ENCODE data around the gene IFNL3. TPM values are rescaled to one million over a fixed set of nuclear protein-coding genes. Genes with fewer than 3 reads are reported as not detected.

Gene IFNL3
- total and polyA plus RNA-seq, 2 donors (not counting 1 experiment from before 2014, with no cell fraction given), result not detected

GRCh38 chr19:39257227-39257626, 12.4 kb upstream of the IFNL3 start:
- Histone ChIP-seq H3K36me3 (ENCODE audit: control insufficient read depth, insufficient read depth, low read length) (no peaks in the 10 kb centered on the region), H3K4me2 (ENCODE audit: extremely low read depth, insufficient read depth, low read length) (no peak overlapping the region), H4K20me1 (ENCODE audit: control insufficient read depth, extremely low read depth, insufficient read depth, low read length) (no peaks in the 10 kb centered on the region), H3K4me3 (replicated peaks in 1 of 4; ENCODE audit: control extremely low read depth in 1 of 4, insufficient read depth in 1 of 4, low read depth in 3 of 4, low read length in 4 of 4) (no peak overlapping the region), H3K9me3 (ENCODE audit: control insufficient read depth, insufficient read depth, low read depth, low read length) (no peaks in the 10 kb centered on the region), H3K4me1 (ENCODE audit: control insufficient read depth, extremely low read depth, insufficient read depth, low read length) (no peaks in the 10 kb centered on the region), H3K9ac (ENCODE audit: insufficient read depth, low read length) (no peak overlapping the region), H3K27me3 (ENCODE audit: control insufficient read depth, insufficient read depth, low read length) (peaks cover 8% of the 10 kb centered on the region), H3K79me2 (ENCODE audit: control insufficient read depth, insufficient read depth, low read length) (no peaks in the 10 kb centered on the region), H3K27ac (ENCODE audit: insufficient read depth, low read length) (no peak overlapping the region), H2AFZ (ENCODE audit: low read length) (no peak overlapping the region)
- TF ChIP-seq CTCF (conservative IDR thresholded peaks at IDR 0.05 in 1 of 2, IDR thresholded peaks at IDR 0.05 in 1 of 2; ENCODE audit: low read depth in 1 of 2, low read length in 2 of 2), result no peak
- TF ChIP-seq EZH2 (IDR thresholded peaks at IDR 0.05; ENCODE audit: low read length, missing control alignments), result no peak
- DNase-seq (ENCODE audit: low read depth in 2 of 2), result no peak

GRCh38 chr19:39254531-39255345, 9.9 kb upstream of the IFNL3 start:
- H3K9me3 ChIP-seq (ENCODE audit: control insufficient read depth, insufficient read depth, low read depth, low read length), result no peaks in the 10 kb centered on the region
- H3K27ac ChIP-seq (ENCODE audit: insufficient read depth, low read length), result no peak overlapping the region
- H4K20me1 ChIP-seq (ENCODE audit: control insufficient read depth, extremely low read depth, insufficient read depth, low read length), result no peaks in the 10 kb centered on the region
- H2AFZ ChIP-seq (ENCODE audit: low read length), result no peak overlapping the region
- no peaks in the 10 kb centered on the region for H3K79me2 ChIP-seq (ENCODE audit: control insufficient read depth, insufficient read depth, low read length)
- H3K27me3 ChIP-seq (ENCODE audit: control insufficient read depth, insufficient read depth, low read length), result peaks cover 7% of the 10 kb centered on the region
- no peaks in the 10 kb centered on the region for H3K4me1 ChIP-seq (ENCODE audit: control insufficient read depth, extremely low read depth, insufficient read depth, low read length)
- DNase-seq (ENCODE audit: low read depth in 2 of 2), result no peak
- H3K4me3 ChIP-seq (replicated peaks in 1 of 4; ENCODE audit: control extremely low read depth in 1 of 4, insufficient read depth in 1 of 4, low read depth in 3 of 4, low read length in 4 of 4), result no peak overlapping the region
- TF ChIP-seq EZH2 (IDR thresholded peaks at IDR 0.05; ENCODE audit: low read length, missing control alignments), result no peak
- no peak for TF ChIP-seq CTCF (conservative IDR thresholded peaks at IDR 0.05 in 1 of 2, IDR thresholded peaks at IDR 0.05 in 1 of 2; ENCODE audit: low read depth in 1 of 2, low read length in 2 of 2)
- no peak overlapping the region for H3K4me2 ChIP-seq (ENCODE audit: extremely low read depth, insufficient read depth, low read length)
- H3K36me3 ChIP-seq (ENCODE audit: control insufficient read depth, insufficient read depth, low read length), result no peaks in the 10 kb centered on the region
- H3K9ac ChIP-seq (ENCODE audit: insufficient read depth, low read length), result no peak overlapping the region

GRCh38 chr19:39253374-39254149, 8.8 kb upstream of the IFNL3 start:
- Histone ChIP-seq H3K27me3 (ENCODE audit: control insufficient read depth, insufficient read depth, low read length) (peaks cover 18% of the 10 kb centered on the region), H2AFZ (ENCODE audit: low read length) (no peak overlapping the region), H3K36me3 (ENCODE audit: control insufficient read depth, insufficient read depth, low read length) (no peaks in the 10 kb centered on the region), H3K9me3 (ENCODE audit: control insufficient read depth, insufficient read depth, low read depth, low read length) (no peaks in the 10 kb centered on the region), H3K4me1 (ENCODE audit: control insufficient read depth, extremely low read depth, insufficient read depth, low read length) (no peaks in the 10 kb centered on the region), H3K79me2 (ENCODE audit: control insufficient read depth, insufficient read depth, low read length) (no peaks in the 10 kb centered on the region), H3K4me3 (replicated peaks in 1 of 4; ENCODE audit: control extremely low read depth in 1 of 4, insufficient read depth in 1 of 4, low read depth in 3 of 4, low read length in 4 of 4) (no peak overlapping the region), H4K20me1 (ENCODE audit: control insufficient read depth, extremely low read depth, insufficient read depth, low read length) (no peaks in the 10 kb centered on the region), H3K9ac (ENCODE audit: insufficient read depth, low read length) (no peak overlapping the region), H3K27ac (ENCODE audit: insufficient read depth, low read length) (no peak overlapping the region), H3K4me2 (ENCODE audit: extremely low read depth, insufficient read depth, low read length) (no peak overlapping the region)
- no peak for DNase-seq (ENCODE audit: low read depth in 2 of 2)
- TF ChIP-seq EZH2 (IDR thresholded peaks at IDR 0.05; ENCODE audit: low read length, missing control alignments) (no peak), CTCF (conservative IDR thresholded peaks at IDR 0.05 in 1 of 2, IDR thresholded peaks at IDR 0.05 in 1 of 2; ENCODE audit: low read depth in 1 of 2, low read length in 2 of 2) (no peak)

Data from fibroblast of lung (primary cell).